IMR-90 (cell line): ENCODE measurements around the gene TTC31. TPM values are rescaled to one million over a fixed set of nuclear protein-coding genes. Genes with fewer than 3 reads are reported as not detected.

Source experiments
- ATAC-seq: fragments of 200-7000 bp; cut with Tn5 transposase; 2 replicates; pipeline ENCODE4 v1.9.1; 2020; ENCODE audit warnings: low read depth, mild to moderate bottlenecking, moderate library complexity
- BruUV-seq: library from RNA; stranded (reverse); fragments of 400-500 nt; replicated peaks from 2 replicates; lab custom pipeline; 2021; lab: Mats Ljungman, UMichigan
- CTCF ChIA-PET: fragments of 300-600 bp; formaldehyde crosslinking; extraction: SDS; loops from one replicate; lab custom pipeline; 2021; ENCODE audit warnings: antibody characterized with exemption; lab: Yijun Ruan, JAX
- POLR2A ChIA-PET: fragments of 300-600 bp; sonication (Branson Sonifier 250); formaldehyde crosslinking; loops from one replicate; lab custom pipeline; 2022; ENCODE audit warnings: antibody characterized with exemption; ENCODE audit not compliant: unreplicated experiment; lab: Charles Lee
- DNase-seq: peaks from one replicate; pipeline ENCODE4 v3.0.0; 2013
- H2AFZ ChIP-seq: replicated peaks from 2 replicates; pipeline ENCODE3; 2013; ENCODE audit warnings: low read length, mild to moderate bottlenecking; ENCODE audit not compliant: poor library complexity
- H2AK5ac ChIP-seq: 2 replicates; pipeline ENCODE4 v1.6.1; 2013; ENCODE audit warnings: low read depth, low read length, inconsistent platforms
- H2AK9ac ChIP-seq: replicated peaks from 2 replicates; pipeline ENCODE3; 2013; ENCODE audit warnings: mild to moderate bottlenecking, low read depth, low read length, moderate library complexity; ENCODE audit not compliant: poor library complexity
- H2BK120ac ChIP-seq: 2 replicates; pipeline ENCODE4 v1.6.1; 2013; ENCODE audit warnings: low read depth, low read length, inconsistent platforms
- H2BK15ac ChIP-seq: 3 replicates; pipeline ENCODE4 v1.6.1; 2013; ENCODE audit warnings: low read depth, low read length, inconsistent platforms
- H2BK20ac ChIP-seq: 2 replicates; pipeline ENCODE4 v1.6.1; 2013; ENCODE audit warnings: low read depth, mild to moderate bottlenecking, inconsistent platforms, low read length, moderate library complexity
- H2BK5ac ChIP-seq: 2 replicates; pipeline ENCODE4 v1.6.1; 2013; ENCODE audit warnings: mild to moderate bottlenecking, low read depth, low read length, inconsistent platforms; ENCODE audit not compliant: poor library complexity, severe bottlenecking
- H3K14ac ChIP-seq: replicated peaks from 2 replicates; pipeline ENCODE4 v1.6.1; 2013; ENCODE audit warnings: low read depth, low read length, inconsistent platforms
- H3K18ac ChIP-seq: 2 replicates; pipeline ENCODE4 v1.6.1; 2013; ENCODE audit warnings: low read depth, low read length, control low read depth
- H3K23ac ChIP-seq: 2 replicates; pipeline ENCODE4 v1.6.1; 2013; ENCODE audit warnings: low read depth, low read length, inconsistent platforms
- H3K27ac ChIP-seq: 2 replicates; pipeline ENCODE4 v1.5.1; 2013; ENCODE audit warnings: mild to moderate bottlenecking, control low read depth, low read length; ENCODE audit not compliant: insufficient read depth
- H3K27me3 ChIP-seq: 2 replicates; pipeline ENCODE4 v1.6.1; 2013; ENCODE audit warnings: low read length; ENCODE audit not compliant: control insufficient read depth, insufficient read depth
- H3K36me3 ChIP-seq: 2 replicates; pipeline ENCODE4 v1.6.1; 2013; ENCODE audit warnings: low read length, mixed read lengths; ENCODE audit not compliant: control insufficient read depth, insufficient read depth
- H3K4ac ChIP-seq: 2 replicates; pipeline ENCODE4 v1.6.1; 2013; ENCODE audit warnings: low read depth, low read length, inconsistent platforms
- H3K4me1 ChIP-seq: 2 replicates; pipeline ENCODE4 v1.6.1; 2013; ENCODE audit warnings: low read length, mixed read lengths; ENCODE audit not compliant: control insufficient read depth, insufficient read depth
- H3K4me2 ChIP-seq: 2 replicates; pipeline ENCODE4 v1.6.1; 2013; ENCODE audit warnings: low read depth, mild to moderate bottlenecking, control low read depth, low read length, moderate library complexity
- H3K4me3 ChIP-seq: 2 replicates; pipeline ENCODE4 v1.5.1; 2013; ENCODE audit warnings: low read depth, mild to moderate bottlenecking, control low read depth, low read length, moderate library complexity; ENCODE audit not compliant: insufficient read depth
- H3K56ac ChIP-seq: 2 replicates; pipeline ENCODE4 v1.6.1; 2013; ENCODE audit warnings: low read length, inconsistent platforms; ENCODE audit not compliant: insufficient read depth; ENCODE audit errors: extremely low read depth
- H3K79me1 ChIP-seq, 2 experiments: 2 replicates each; pipeline ENCODE4 v1.6.1; 2013; ENCODE audit warnings: low read length in 2 of 2, inconsistent platforms in 1 of 2, low read depth in 1 of 2
- H3K9ac ChIP-seq: 2 replicates; pipeline ENCODE4 v1.6.1; 2013; ENCODE audit warnings: low read depth, low read length, control low read depth
- H3K9me1 ChIP-seq: 2 replicates; pipeline ENCODE4 v1.6.1; 2013; ENCODE audit warnings: low read length, inconsistent platforms; ENCODE audit not compliant: insufficient read depth
- H3K9me3 ChIP-seq: 2 replicates; pipeline ENCODE4 v1.6.1; 2013; ENCODE audit warnings: low read length; ENCODE audit not compliant: control insufficient read depth, insufficient read depth
- H4K20me1 ChIP-seq: 2 replicates; pipeline ENCODE4 v1.6.1; 2013; ENCODE audit warnings: low read length, inconsistent platforms; ENCODE audit not compliant: insufficient read depth
- H4K5ac ChIP-seq: 2 replicates; pipeline ENCODE4 v1.6.1; 2013; ENCODE audit warnings: mild to moderate bottlenecking, low read depth, low read length, control low read depth
- H4K8ac ChIP-seq, 2 experiments: 2 replicates each; pipeline ENCODE4 v1.6.1; 2013; ENCODE audit warnings: low read depth in 2 of 2, low read length in 2 of 2, control low read depth in 1 of 2, inconsistent platforms in 1 of 2
- H4K91ac ChIP-seq: 2 replicates; pipeline ENCODE4 v1.6.1; 2013; ENCODE audit warnings: low read depth, low read length, inconsistent platforms; ENCODE audit not compliant: insufficient read depth
- BHLHE40 ChIP-seq: fragments of 150-350 bp; IDR thresholded peaks from 2 replicates; pipeline ENCODE4 v1.6.1; 2016; ENCODE audit warnings: mild to moderate bottlenecking, low read depth, low read length
- CEBPB ChIP-seq: IDR thresholded peaks from 2 replicates; pipeline ENCODE4 v1.6.1; 2012; ENCODE audit warnings: low read depth, low read length, improper control_type of control experiment
- CHD1 ChIP-seq: IDR thresholded peaks from 2 replicates; pipeline ENCODE4 v1.6.1; 2012; ENCODE audit warnings: low read depth, low read length, improper control_type of control experiment
- FOS ChIP-seq: fragments of 150-350 bp; IDR thresholded peaks from 2 replicates; pipeline ENCODE4 v1.6.1; 2016; ENCODE audit warnings: low read depth, low read length
- MAFK ChIP-seq: IDR thresholded peaks from 2 replicates; pipeline ENCODE4 v1.6.1; 2012; ENCODE audit warnings: low read depth, low read length, improper control_type of control experiment
- MAZ ChIP-seq: IDR thresholded peaks from 2 replicates; pipeline ENCODE4 v1.6.1; 2012; ENCODE audit warnings: low read depth, mild to moderate bottlenecking, low read length, improper control_type of control experiment, moderate library complexity, borderline replicate concordance
- MXI1 ChIP-seq: IDR thresholded peaks from 2 replicates; pipeline ENCODE4 v1.6.1; 2012; ENCODE audit warnings: low read depth, mild to moderate bottlenecking, low read length, moderate library complexity, borderline replicate concordance
- NFE2L2 ChIP-seq: fragments of 150-350 bp; IDR thresholded peaks from 2 replicates; pipeline ENCODE4 v1.6.1; 2016; ENCODE audit warnings: low read depth, mild to moderate bottlenecking, low read length
- POLR2A ChIP-seq: IDR thresholded peaks from 2 replicates; pipeline ENCODE4 v1.6.1; 2012; ENCODE audit warnings: mild to moderate bottlenecking, low read depth, low read length
- RAD21 ChIP-seq: IDR thresholded peaks from 2 replicates; pipeline ENCODE4 v1.6.1; 2012; ENCODE audit warnings: low read length, improper control_type of control experiment
- RCOR1 ChIP-seq: IDR thresholded peaks from 2 replicates; pipeline ENCODE4 v1.6.1; 2012; ENCODE audit warnings: mild to moderate bottlenecking, low read length, improper control_type of control experiment; ENCODE audit not compliant: insufficient replicate concordance
- RFX5 ChIP-seq: IDR thresholded peaks from 2 replicates; pipeline ENCODE4 v1.8.0; 2012; ENCODE audit warnings: low read depth, mild to moderate bottlenecking, low read length, moderate library complexity
- SMC3 ChIP-seq: fragments of 150-350 bp; IDR thresholded peaks from 2 replicates; pipeline ENCODE4 v1.6.1; 2016; ENCODE audit warnings: low read depth, mild to moderate bottlenecking, antibody characterized with exemption, low read length, moderate library complexity
- WGBS, 2 experiments: methylation state at CpG; one replicate each; pipeline versions ENCODE4 v1.1.5 to v1.1.7; 2013; ENCODE audit warnings: missing lambda C conversion rate in 2 of 2; ENCODE audit not compliant: insufficient read length in 1 of 2; ENCODE audit errors: extremely low coverage in 2 of 2; 5-methylcytosine and 5-hydroxymethylcytosine counted together
- dilution Hi-C: fragments of 300-500 bp; cut with HindIII; formaldehyde crosslinking; loops from one replicate; pipeline ENCODE4 v1.14.3; 2018; ENCODE audit warnings: low sequenced_read_pairs; ENCODE audit not compliant: unreplicated experiment
- in situ Hi-C: fragments of 300-500 bp; cut with MboI; formaldehyde crosslinking; loops from 3 replicates; pipeline ENCODE4 v1.14.3; 2019; ENCODE audit warnings: low sequenced_read_pairs, inconsistent platforms, mixed read lengths
- intact Hi-C: fragments of 100-400 bp; cut with micrococcal nuclease; formaldehyde crosslinking; loops from 2 replicates; pipeline ENCODE4 v1.10.0; 2022
- polyA plus RNA-seq, 3 experiments: library from polyadenylated mRNA; depleted of rRNA; stranded (reverse); fragments of >200 nt; gene quantifications; 2 replicates each; pipeline ENCODE4 v1.2.3, GENCODE V29; 2012; ENCODE audit warnings: low replicate concordance in 1 of 3
- total RNA-seq: library from RNA; depleted of rRNA; stranded (reverse); fragments of >200 nt; gene quantifications from 2 replicates; pipeline ENCODE4 v1.2.3, GENCODE V29; 2012
- TF ChIP-seq, protein P1 (sequence below): conservative IDR thresholded peaks from 2 replicates; pipeline ENCODE4 v1.5.1; 2012; ENCODE audit warnings: mild to moderate bottlenecking, low read depth, low read length, improper control_type of control experiment
- TF ChIP-seq, protein P2 (sequence below): fragments of 150-350 bp; IDR thresholded peaks from 2 replicates; pipeline ENCODE4 v1.6.1; 2016; ENCODE audit warnings: low read depth, mild to moderate bottlenecking, low read length, moderate library complexity, borderline replicate concordance
- TF ChIP-seq, protein P3 (sequence below): fragments of 150-350 bp; IDR thresholded peaks from 2 replicates; pipeline ENCODE4 v1.6.1; 2017; ENCODE audit warnings: mild to moderate bottlenecking, antibody characterized with exemption, low read length, low read depth

The TTC31 gene
- total and polyA plus RNA-seq, 2 of the 4 experiments (the other 2 are of a cell fraction): 6.3 to 18.8 TPM

DNA sequence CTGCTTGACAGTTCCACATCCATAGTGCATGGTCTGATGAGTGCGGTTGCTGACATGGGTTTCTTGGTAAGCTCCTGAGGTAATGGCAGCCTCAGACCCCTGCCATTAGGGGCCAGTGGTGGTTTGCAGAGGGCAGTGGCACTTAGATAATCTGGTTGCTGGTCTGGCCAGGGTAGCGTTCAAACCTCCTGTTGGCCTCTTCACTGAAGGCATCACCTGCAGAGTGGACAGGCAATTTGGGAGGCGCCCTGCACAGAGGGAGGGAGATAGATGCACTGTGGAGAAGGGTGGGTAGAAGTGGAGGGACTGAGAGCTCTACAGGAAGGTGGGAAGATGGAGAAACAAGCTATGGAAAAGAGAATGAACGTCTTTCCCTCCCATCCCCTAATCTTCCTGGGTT lies 50.6 kb downstream of the TTC31 start:
- CTCF ChIA-PET: interaction anchor here (1.0 kb wide), 1 partner anchor 17 kb away, joined by 3 read pairs; no protein-coding TSS in a partner anchor
- Histone ChIP-seq H3K9ac (no peak overlapping the region), H3K56ac (no peak overlapping the region), H3K4me2 (no peak overlapping the region), H4K20me1 (peaks cover 3% of the 10 kb centered on the region; the same call in 1 of the 2 replicates), H2BK5ac (no peak overlapping the region), H3K27ac (no peak overlapping the region), H2AFZ (no peak overlapping the region), H3K14ac (no peak overlapping the region), H4K91ac (no peak overlapping the region), H3K27me3 (no peaks in the 10 kb centered on the region), H2BK120ac (no peak overlapping the region), H3K4me3 (no peak overlapping the region), H2AK9ac (peak overlapping the region; percentile 33), H3K36me3 (peaks cover 24% of the 10 kb centered on the region), H2BK15ac (no peak overlapping the region), H4K8ac (no peak overlapping the region), H3K23ac (no peak overlapping the region), H3K4me1 (peaks cover 10% of the 10 kb centered on the region), H3K4ac (no peak overlapping the region), H2BK20ac (no peak overlapping the region), H3K9me1 (peaks cover 9% of the 10 kb centered on the region), H3K18ac (no peak overlapping the region), H3K9me3 (no peaks in the 10 kb centered on the region), H3K79me1 (peaks cover 16 to 33% of the 10 kb centered on the region in 2 experiments), H2AK5ac (no peak overlapping the region), H4K5ac (no peak overlapping the region)
- TF ChIP-seq RCOR1 (no peak), MAZ (no peak), RAD21 (no peak), CEBPB (no peak), MXI1 (no peak), MAFK (no peak), POLR2A (no peak), SMC3 (no peak), BHLHE40 (no peak), NFE2L2 (no peak), RFX5 (no peak), CHD1 (no peak), FOS (no peak)
- TF ChIP-seq, protein P1, sequence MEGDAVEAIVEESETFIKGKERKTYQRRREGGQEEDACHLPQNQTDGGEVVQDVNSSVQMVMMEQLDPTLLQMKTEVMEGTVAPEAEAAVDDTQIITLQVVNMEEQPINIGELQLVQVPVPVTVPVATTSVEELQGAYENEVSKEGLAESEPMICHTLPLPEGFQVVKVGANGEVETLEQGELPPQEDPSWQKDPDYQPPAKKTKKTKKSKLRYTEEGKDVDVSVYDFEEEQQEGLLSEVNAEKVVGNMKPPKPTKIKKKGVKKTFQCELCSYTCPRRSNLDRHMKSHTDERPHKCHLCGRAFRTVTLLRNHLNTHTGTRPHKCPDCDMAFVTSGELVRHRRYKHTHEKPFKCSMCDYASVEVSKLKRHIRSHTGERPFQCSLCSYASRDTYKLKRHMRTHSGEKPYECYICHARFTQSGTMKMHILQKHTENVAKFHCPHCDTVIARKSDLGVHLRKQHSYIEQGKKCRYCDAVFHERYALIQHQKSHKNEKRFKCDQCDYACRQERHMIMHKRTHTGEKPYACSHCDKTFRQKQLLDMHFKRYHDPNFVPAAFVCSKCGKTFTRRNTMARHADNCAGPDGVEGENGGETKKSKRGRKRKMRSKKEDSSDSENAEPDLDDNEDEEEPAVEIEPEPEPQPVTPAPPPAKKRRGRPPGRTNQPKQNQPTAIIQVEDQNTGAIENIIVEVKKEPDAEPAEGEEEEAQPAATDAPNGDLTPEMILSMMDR: no peak
- TF ChIP-seq, protein P2, sequence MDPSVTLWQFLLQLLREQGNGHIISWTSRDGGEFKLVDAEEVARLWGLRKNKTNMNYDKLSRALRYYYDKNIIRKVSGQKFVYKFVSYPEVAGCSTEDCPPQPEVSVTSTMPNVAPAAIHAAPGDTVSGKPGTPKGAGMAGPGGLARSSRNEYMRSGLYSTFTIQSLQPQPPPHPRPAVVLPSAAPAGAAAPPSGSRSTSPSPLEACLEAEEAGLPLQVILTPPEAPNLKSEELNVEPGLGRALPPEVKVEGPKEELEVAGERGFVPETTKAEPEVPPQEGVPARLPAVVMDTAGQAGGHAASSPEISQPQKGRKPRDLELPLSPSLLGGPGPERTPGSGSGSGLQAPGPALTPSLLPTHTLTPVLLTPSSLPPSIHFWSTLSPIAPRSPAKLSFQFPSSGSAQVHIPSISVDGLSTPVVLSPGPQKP: no peak
- TF ChIP-seq, protein P3, sequence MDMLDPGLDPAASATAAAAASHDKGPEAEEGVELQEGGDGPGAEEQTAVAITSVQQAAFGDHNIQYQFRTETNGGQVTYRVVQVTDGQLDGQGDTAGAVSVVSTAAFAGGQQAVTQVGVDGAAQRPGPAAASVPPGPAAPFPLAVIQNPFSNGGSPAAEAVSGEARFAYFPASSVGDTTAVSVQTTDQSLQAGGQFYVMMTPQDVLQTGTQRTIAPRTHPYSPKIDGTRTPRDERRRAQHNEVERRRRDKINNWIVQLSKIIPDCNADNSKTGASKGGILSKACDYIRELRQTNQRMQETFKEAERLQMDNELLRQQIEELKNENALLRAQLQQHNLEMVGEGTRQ: no peak
- dilution Hi-C loops (no loop called here), intact Hi-C loops (no loop called here), in situ Hi-C loops (no loop called here)
- BruUV-seq: no TSS peak
- DNase-seq: no peak
- WGBS, 2 experiments: no CpG with 5 or more reads among the region's 4 CpGs
- ATAC-seq: no peak
- POLR2A ChIA-PET: no interaction called here
